ENCODE measurements around the gene ZNF326. TPM values are rescaled to one million over a fixed set of nuclear protein-coding genes. Genes with fewer than 3 reads are reported as not detected.

Gene ZNF326
- total RNA-seq, 1 donor from 2014 or later: 39.1 TPM

DNA sequence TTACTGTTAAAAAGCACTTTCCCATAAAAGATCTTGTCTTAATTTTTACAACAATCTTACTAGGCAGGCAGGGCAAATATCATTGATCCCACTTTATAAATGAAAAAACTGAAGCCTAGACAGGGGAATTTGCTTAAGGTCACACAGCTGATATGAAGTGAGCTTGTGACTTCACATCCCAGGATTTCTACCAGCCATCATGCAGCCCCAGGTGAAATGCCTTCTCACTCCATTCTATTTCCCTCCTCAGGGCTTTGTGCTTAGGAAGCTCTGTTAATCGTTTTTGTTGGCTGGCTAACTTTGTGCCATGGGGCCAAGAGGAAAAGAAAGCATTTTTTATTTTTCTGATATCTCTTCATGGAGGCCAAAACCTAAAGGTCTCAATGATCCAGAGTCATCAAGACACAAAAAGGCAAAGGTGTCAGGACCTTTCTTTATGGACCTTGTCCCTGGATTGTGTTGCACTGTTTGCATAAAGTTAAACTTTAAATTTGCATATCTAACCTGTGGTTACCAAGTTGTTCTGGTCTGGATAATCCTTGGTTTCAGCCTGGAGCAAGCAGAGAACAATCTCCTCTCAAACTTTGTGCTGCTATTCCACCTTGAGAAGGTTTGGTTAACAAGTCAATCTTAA, 44.8 kb upstream of the ZNF326 start:
- Mint-ChIP-seq H3K36me3 (no peaks in the 10 kb centered on the region), H3K4me3 (no peak overlapping the region), H3K9me3 (no peaks in the 10 kb centered on the region), H3K27ac (no peak overlapping the region), H3K4me1 (ENCODE audit: unreplicated experiment) (peaks cover 4% of the 10 kb centered on the region), H3K27me3 (no peaks in the 10 kb centered on the region)
- no peak for DNase-seq (ENCODE audit: extremely low spot score, unreplicated experiment)
- TF ChIP-seq, protein P1, sequence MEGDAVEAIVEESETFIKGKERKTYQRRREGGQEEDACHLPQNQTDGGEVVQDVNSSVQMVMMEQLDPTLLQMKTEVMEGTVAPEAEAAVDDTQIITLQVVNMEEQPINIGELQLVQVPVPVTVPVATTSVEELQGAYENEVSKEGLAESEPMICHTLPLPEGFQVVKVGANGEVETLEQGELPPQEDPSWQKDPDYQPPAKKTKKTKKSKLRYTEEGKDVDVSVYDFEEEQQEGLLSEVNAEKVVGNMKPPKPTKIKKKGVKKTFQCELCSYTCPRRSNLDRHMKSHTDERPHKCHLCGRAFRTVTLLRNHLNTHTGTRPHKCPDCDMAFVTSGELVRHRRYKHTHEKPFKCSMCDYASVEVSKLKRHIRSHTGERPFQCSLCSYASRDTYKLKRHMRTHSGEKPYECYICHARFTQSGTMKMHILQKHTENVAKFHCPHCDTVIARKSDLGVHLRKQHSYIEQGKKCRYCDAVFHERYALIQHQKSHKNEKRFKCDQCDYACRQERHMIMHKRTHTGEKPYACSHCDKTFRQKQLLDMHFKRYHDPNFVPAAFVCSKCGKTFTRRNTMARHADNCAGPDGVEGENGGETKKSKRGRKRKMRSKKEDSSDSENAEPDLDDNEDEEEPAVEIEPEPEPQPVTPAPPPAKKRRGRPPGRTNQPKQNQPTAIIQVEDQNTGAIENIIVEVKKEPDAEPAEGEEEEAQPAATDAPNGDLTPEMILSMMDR (conservative IDR thresholded peaks at IDR 0.05): no peak

DNA sequence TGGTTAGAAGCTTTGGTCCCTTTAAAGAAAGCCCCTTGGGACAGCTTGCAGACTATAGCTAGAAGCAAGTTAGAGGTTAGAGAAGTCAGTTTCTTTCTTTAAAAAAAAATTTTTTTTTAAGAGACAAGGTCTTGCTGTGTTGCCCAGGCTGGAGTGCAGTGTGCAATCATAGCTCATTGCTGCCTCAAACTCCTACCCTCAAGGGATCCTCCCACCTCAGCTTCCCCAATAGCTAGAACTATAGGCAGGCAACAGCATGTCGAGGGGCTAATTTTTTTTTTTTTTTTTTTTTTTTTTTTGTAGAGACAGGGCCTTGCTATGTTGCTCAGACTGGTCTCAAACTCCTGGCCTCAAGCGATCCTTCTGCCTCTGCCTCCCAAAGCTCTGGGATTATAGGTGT, 44.2 kb upstream of the ZNF326 start:
- Mint-ChIP-seq H3K27me3 (no peaks in the 10 kb centered on the region), H3K36me3 (no peaks in the 10 kb centered on the region), H3K4me1 (ENCODE audit: unreplicated experiment) (peaks cover 4% of the 10 kb centered on the region), H3K27ac (no peak overlapping the region), H3K4me3 (no peak overlapping the region), H3K9me3 (no peaks in the 10 kb centered on the region)
- TF ChIP-seq, protein P1 (conservative IDR thresholded peaks at IDR 0.05): no peak
- no peak for DNase-seq (ENCODE audit: extremely low spot score, unreplicated experiment)

DNA sequence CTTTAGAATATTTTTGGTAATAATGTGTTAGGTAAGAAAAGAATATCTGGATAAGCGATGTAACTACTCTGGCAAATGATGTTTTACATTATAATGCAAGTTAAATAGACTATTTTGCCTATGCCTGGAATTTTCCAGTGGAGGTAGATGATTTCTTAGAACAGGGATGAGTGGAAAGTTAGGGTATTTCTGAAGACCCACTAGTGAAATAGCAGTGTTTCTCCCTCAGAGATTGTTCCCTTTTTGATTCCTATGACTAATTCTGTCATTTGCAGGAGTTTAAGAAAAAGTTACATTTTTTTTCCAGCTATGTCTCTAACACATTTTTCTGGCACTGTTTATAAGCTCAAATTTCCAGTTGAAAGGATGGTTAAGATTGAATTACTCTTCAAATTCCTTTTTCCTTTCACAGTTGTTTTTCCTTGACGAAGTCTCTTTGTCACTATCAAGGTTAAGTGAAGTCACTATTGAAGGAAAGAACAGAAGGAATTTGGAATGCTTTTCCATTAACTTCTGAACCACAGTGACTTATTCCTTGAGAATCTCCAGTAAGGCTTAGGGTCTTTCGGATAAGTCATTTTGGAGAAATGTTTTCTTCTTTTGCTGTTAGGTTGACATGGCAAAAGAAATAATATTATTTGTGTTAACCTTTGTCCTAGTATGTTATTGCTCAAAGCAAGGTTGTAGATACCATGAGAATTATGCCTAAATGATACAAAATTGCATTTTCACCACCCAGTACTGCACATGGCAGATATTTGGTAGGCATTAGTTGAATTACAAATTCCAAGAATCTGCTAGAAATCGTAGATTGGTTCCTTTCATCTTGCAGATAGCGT, 42.9 kb upstream of the ZNF326 start:
- Mint-ChIP-seq H3K4me1 (ENCODE audit: unreplicated experiment) (peaks cover 8% of the 10 kb centered on the region), H3K36me3 (no peaks in the 10 kb centered on the region), H3K27ac (no peak overlapping the region), H3K9me3 (no peaks in the 10 kb centered on the region), H3K27me3 (no peaks in the 10 kb centered on the region), H3K4me3 (no peak overlapping the region)
- DNase-seq (ENCODE audit: extremely low spot score, unreplicated experiment): no peak
- TF ChIP-seq, protein P1 (conservative IDR thresholded peaks at IDR 0.05): no peak

DNA sequence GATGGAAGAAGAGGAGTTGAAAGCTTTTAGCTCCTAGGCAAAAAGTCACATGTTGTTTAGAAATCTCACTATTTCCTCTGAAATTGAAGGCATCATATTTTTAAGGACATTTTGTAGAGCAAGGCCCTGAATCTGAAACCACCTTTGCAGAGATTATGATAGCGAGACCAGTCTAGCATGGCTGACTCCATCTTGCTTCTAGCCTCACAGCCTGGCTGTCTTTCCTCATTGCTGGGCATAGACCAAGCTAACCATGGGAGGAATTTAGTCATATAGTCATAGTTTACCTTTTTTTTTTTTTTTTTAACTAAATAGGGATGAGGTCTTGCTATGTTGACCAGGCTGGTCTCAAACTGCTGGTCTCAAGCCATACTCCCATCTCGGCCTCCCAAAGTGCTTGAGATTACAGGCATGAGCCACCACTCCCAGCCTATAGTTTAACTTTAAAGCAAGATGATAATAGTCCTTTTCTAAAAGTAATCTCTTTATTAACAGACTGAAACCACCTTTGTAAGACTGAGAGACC, 42.2 kb upstream of the ZNF326 start:
- H3K27ac Mint-ChIP-seq: peak overlapping the region; percentile 78

DNA sequence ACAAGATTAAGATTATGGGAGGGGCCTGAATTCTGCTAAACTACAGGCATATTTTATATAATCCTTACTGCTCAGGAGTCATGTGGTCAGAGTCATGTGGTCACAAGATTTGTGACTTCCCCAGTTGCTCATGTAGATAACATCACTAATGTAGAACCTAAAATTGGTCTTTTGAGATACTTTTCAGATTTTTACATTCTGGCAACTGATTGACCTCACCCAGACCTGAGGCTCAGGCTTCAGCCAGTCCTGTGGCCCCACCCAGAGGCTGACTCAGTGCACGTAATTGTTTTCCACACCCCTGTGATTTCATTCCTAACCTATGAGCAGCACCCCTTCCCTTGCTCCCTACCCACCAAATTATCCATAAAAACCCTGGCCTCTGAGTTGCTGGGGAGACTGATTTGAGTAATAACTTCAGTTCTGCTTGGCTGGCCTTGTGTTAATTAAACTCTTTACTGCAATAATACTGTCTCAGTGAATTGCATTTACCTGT, 41.7 kb upstream of the ZNF326 start:
- Mint-ChIP-seq H3K27ac (peak overlapping the region; percentile 78), H3K27me3 (no peaks in the 10 kb centered on the region), H3K36me3 (no peaks in the 10 kb centered on the region), H3K4me3 (no peak overlapping the region), H3K4me1 (ENCODE audit: unreplicated experiment) (peaks cover 13% of the 10 kb centered on the region), H3K9me3 (no peaks in the 10 kb centered on the region)
- no peak for DNase-seq (ENCODE audit: extremely low spot score, unreplicated experiment)
- TF ChIP-seq, protein P1 (conservative IDR thresholded peaks at IDR 0.05): peak; percentile 20

More for the DNA sequence above, 42.2 kb upstream of the ZNF326 start:
- Mint-ChIP-seq H3K36me3 (no peaks in the 10 kb centered on the region), H3K27me3 (no peaks in the 10 kb centered on the region), H3K4me3 (no peak overlapping the region), H3K4me1 (ENCODE audit: unreplicated experiment) (peaks cover 13% of the 10 kb centered on the region), H3K9me3 (no peaks in the 10 kb centered on the region)
- DNase-seq (ENCODE audit: extremely low spot score, unreplicated experiment): no peak
- TF ChIP-seq, protein P1 (conservative IDR thresholded peaks at IDR 0.05): no peak
